ENCODE measurements around the gene STARD3.

STARD3 gene

DNA sequence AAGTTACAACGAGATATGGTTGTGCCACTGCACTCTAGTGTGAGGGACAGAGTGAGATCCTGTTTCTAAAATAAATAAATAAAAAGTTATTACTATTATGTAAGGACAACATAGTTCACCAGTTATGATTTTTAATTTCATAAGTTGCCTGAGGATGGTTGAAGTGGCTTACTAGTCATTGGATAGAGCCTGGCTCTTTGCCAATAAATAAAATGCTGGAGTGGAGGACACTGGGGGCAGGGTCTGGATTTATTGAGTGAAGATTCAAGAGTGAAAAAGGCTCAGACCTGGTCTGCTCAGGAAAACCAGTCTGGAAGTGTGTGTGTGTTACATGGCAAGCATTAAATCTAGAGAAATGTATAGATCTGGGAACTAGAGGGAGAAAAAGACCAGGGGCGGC is 2.1 kb downstream of the STARD3 start:
- DNase-seq (ENCODE audit: low spot score), result no peak

DNA sequence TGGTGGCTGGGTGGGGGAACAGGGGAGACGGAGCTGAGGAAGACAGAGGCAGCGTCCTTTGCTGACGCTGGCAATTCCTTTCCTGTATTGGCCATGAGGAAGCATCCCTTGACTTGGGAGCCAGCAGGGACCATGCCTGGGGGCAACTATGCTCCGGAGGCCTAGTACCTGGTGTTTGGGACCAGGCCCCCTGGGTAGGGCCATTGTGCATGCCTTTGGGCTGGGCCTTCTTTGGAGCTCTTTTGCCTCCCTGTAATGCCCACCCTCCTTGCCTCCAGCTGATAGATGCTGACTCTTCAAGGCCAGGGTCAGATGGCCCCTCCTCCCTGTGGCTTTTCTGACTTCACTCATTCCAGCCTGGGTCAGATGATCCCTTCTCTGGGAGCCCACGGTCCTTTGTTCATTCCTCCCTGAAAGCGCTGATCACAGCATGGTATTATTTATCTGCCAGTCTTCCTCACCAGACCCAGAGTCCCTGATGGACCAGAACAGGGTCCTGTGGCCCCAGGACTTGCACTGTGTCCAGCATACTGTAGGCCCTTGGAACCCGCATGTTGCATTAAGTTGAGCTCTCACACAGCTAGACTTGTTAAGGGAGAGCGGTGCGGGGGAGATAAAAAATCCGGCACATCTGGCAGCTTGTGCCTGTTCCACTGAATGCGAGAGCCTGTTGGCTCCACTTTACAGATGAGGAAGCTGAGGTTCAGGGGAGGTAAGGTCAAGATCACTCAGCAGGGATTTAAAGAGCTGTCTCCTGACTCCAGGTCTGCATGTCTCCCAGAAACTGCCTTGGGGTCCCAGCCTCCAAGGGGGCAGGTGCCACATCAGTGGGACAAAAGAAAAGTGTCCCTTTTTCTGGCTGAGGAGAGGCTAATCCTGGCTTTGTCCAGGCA is 2.9 kb downstream of the STARD3 start:
- no peak for DNase-seq (ENCODE audit: low spot score)

DNA sequence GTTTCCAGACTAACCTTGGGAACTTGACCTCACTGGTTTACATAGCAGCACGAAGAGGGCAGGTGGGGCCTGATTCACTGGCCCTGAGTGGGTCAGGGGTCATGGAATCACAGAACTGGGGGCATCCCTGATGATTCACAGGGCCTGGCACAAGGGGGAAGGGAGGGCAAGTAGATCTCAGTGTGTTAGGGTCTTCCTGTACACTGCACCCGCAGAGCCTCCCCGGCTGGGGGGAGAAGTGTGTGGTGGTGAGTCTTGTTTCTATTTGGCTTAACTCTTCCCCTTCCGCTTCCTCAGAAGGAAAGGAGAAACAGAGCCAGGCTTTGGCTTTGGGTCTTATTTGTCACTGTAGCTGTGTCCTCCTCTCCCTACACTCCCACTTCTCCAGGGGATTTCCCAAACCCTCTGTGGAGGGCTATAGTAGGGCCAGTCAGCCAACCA is 3.7 kb downstream of the STARD3 start:
- DNase-seq (ENCODE audit: low spot score), result no peak

DNA sequence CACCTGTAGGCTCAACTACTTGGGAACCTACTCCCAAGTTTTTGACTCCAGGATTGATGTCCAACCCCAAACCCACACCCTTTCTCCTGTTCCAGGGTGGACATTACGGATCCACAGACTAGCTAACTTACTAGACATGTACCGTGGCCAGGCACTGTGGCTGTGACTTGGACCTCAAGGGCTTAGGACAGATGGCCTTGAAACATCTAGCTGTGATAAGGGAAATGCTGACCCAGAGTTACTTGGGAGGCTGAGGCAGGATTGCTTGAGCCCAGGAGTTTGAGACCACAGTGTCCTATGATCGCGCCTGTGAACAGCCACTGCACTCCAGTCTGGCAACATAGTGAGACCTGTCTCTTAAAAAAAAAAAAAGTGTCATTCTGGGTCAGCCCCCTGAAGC is 4.2 kb downstream of the STARD3 start:
- no peak for DNase-seq (ENCODE audit: low spot score)

DNA sequence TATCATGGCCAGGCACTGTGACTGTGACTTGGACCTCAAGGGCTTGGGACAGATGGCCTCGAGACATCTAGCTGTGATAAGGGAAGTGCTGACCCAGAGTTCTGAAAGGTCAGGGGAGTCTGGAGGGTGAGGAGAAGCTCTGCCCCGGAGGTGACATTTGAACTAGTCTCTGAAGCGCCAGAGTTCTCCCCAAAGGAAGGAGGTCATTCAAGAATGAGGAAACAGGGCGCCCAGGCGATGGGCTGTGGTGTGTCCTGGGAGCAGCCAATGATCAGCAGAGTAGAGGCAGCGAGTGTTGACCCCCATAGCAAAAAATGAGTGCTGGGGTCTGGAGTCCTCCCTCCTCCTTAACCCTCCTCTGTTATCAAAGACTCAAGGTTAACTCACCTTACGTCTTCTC is 4.9 kb downstream of the STARD3 start:
- DNase-seq (ENCODE audit: low spot score), result no peak

DNA sequence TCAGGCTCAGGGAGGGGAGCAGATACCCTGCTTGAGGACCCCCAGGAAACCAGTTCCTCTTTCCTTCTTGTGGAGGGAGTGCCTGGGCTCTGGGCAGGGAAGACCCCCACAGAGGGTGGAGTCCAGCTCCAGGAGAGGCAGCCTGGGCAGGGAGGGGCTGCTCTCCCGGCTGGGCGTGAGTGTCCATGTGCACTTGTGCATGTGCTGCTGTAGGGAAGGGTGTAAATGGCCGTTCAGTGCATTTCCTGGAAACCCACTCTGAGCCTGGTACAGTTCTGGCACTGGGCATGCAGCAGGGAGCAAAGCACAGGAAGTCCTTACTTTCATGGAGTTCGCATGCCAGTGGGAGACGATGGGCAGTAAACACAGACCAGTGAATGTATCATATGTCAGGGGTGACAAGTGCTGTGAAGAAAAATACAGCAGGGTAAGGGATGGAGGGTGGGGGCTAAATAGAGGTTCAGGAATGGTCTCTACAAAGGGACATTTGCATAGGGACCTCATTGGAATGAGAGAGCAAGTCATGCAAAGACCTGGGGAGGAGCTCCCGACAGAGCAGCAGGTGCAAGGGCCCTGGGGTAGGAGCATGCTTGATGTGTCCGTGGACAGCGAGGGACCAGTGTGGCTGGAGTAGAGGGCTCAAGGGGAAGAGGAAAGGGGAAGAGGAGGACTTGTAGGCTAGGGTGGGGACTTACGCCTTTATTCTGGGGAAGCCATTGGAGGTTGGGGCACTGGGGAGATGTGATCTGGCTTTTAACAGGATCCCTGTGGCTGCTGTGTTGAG is 5.5 kb downstream of the STARD3 start:
- DNase-seq (ENCODE audit: low spot score), result no peak

DNA sequence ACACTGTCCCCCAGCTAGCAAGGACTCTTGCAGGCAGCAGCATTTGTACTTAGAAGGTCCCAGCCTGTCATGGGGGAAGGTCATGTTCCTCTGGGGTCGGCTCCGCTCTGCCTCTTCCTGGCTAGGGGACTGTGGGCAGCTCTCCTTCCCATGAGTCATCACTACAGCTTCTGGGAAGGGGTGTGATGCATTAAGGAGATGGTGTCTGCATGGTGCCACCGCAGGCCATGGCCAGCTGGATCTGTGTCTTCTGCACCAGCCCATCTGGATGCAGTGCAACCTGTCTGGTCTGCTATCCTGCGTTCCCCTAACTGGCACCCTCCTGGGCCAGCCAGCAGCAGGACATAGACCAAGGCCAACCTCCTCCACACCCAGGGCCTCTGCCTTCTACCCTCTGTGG is 6.3 kb downstream of the STARD3 start:
- no peak for DNase-seq (ENCODE audit: low spot score)

DNA sequence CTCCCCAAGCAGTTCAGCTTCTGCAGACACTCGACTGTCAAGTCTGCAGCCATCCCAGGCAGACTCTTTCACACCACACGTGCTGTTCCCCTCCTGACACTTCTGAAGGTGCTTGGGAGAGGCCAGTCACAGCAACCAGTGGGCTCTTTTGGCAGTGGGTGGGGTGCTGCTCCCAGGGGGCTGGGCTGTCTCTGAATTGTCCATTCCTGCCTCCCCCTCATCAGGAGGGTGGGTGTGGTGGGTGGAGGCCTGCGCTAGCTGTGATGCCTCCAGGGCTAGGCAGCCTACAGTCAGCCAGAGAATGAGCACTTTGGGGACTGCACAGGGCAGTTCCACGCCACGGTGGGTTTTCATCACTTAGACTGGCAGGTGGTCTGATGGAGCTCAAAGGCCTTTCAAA is 10.3 kb downstream of the STARD3 start:
- DNase-seq (ENCODE audit: low spot score), result no peak

DNA sequence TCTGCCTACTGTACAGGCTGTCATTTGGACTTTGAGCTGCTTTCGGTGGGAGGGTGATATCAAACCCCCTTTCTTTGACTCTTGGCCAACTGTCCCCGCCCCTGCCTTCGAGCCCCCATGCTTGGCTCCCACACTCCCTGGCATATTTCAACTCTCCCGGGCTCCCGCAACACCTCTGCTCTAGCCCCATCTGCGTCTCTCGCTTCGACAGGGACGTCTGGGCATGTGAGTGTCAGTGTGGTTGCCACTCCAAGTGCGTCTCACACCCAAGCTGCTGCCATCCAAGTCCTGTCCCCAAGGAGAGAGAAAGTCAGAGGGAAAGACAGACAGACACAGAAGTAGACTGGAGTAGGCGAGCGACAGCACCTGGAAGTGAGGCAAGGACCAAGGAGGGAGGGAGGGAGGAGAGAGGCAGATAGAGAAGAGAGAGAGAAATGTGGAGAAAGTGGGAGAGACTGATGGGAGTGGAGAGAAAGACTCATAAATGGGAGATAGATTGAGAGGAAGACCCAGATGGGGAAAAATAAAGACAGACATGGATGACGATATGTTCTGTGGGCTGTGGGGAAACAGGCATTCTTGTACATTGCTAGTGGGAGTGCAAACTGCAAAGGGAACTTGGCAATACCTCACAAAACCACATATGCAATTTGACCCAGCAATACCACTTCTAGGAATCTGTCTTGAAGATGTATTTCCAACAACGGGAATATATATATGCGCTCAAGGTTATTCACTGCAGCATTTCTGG is 11.8 kb downstream of the STARD3 start:
- no peak for DNase-seq (ENCODE audit: low spot score)

DNA sequence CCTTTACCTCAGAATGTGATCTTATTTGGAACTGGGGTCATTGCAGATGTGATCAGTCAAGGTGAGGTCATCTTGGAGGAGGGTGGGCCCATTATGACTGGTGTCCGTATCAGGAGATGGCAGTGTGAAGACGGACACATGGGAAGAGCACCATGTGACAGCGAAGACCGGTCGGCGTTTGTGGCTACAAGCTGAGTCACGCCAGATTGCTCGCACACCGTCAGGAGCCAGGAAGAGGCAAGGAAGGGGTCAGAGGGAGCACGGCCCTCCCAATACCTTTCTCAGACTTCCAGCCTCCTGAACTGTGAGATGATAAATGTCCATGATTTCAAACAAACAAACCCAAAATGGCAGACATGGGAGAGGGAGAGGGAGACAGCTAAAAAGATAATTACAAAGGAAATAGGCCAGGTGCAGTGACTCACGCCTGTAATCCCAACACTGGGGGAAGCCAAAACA is 13.2 kb downstream of the STARD3 start:
- no peak for DNase-seq (ENCODE audit: low spot score)

DNA sequence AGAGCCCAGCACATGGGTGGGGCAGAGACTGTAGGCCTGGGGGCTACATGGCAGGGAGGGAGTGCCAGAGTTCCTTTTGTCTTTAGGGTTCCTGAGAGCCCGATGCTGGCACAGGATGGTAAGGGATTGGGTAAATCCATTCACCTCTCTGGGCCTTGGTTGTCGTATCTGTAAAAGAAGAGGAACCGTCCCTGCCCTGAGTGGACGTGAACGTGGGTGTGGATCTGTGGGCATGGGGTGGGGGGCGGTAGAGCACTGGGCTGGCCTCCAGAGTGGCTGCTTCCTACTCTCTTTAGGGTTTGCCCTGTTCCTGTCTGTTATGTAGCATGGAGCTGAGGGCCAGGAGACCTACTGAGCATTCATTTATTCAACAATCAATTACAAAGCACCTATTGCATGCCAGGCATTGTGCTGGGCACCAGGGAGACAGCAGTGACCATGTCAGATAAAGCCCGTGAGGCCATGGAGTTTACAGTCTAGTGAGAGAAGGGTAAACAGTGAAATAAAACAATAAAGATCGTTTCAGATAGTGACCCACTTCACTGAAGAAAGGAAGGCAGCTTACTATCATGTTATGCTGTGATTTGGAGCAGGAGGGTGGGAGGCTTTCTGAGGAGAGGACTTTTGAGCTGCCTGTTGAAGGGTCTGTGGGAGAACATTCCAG is 15.1 kb downstream of the STARD3 start:
- no peak for DNase-seq (ENCODE audit: low spot score)

DNA sequence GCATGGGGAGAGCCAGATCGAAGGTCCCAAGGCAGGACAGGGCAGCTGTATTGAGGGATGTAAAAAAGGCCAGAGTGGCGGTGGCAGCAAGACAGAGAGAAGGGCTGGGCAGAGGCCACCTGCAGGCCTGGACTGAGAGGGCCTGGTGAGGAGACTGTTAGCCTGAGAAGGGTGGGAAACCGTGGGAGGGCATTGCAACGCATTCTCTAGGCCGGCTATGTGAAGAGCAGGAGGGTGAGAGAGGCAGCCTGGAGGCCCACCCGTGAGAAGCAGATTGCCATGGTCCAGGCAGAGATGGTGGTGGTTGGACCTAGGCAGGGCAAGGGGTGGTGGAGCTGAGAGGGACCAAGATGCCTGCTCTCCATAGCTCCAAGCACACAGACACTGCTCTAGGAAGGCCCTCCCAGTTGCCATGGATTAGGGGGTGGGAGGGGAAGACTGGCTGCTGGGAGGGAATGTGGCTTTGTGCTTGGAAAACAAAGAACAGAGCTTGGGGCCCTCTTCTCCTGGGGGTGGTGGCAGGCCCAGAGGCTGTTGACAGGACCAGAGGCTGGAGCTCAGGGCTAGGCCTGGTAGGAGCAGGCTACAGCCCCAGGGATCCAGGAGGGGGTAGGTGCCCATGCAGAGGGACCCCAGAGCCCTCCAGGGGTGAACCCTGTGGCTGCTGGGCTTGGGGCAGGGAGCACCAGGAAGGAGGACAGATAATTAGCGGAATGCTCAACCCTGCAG is 15.8 kb downstream of the STARD3 start:
- peak; percentile 89 for DNase-seq (ENCODE audit: low spot score)

DNA sequence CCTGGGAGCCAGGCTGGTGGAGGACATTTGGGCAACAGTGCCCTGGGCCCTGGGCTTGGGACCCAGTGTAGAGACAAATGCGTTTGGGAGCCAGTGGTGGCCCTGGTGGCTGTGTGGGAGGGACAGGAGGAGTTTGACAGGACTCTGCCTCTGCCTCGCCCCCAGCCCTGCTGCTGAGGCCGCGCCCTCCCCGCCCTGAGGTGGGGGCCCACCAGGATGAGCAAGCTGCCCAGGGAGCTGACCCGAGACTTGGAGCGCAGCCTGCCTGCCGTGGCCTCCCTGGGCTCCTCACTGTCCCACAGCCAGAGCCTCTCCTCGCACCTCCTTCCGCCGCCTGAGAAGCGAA is 16.3 kb downstream of the STARD3 start:
- no peak for DNase-seq (ENCODE audit: low spot score)

DNA sequence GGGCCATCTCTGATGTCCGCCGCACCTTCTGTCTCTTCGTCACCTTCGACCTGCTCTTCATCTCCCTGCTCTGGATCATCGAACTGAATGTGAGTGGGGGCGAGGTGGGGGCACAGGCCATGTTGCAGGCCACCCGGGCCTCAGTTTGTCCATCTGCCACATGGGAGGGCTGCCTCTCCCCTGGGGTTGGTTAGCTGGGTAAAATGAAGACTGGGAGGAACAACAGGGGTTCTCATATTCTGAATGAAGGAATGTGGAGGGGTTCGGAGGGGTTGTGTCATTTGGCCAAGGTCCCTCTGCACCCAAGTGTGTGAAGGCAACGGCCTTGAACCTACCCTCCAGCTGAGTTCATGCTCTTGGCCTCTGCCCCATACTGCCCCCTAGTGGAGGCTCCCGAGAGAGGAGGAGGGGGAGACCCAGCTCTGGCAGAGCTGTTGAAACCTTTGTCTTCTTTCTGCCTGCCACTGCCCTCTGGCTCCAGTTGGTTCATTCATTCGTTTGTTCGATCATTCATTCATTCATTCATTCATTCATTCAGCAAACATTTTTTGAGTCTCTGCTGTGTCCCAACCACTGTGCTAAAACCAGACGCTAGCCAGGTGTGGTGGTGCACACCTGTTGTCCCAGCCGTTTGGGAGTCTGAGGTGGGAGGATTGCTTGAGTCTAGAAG is 16.9 kb downstream of the STARD3 start:
- DNase-seq (ENCODE audit: low spot score), result peak; percentile 70

DNA sequence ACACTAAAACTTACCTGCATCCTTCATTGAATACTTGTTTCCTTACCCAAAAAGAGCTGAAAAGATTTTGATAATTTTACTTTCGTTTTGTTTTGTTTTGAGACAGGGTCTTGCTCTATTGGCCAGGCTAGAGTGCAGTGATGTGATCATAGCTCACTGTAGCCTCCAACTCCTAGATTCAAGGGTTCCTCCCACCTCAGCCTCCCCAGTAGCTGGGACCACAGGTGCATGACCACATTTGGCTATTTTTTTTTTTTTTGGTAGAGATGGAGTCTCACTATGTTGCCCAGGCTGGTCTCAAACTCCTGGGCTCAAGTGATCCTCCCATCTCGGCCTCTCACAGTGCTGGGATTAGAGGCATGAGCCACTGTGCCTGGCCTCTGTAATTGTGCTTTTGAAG is 18.2 kb downstream of the STARD3 start:
- DNase-seq (ENCODE audit: low spot score), result no peak

DNA sequence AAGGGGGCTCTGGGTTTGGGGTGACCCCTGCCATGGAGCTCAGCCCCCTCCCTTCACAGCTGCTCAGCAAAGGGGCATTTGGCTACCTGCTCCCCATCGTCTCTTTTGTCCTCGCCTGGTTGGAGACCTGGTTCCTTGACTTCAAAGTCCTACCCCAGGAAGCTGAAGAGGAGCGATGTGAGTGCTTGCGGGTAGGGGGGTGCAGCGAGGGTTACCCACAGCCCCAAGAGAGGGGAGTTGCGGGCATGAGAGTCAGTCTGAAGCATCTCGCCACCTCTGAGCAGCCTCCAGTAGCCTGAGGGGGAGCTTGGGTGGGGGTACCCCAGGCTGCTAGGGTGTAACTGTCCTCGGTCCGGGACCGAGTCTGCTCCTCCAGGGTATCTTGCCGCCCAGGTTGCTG is 21.4 kb downstream of the STARD3 start:
- DNase-seq (ENCODE audit: low spot score), result no peak

DNA sequence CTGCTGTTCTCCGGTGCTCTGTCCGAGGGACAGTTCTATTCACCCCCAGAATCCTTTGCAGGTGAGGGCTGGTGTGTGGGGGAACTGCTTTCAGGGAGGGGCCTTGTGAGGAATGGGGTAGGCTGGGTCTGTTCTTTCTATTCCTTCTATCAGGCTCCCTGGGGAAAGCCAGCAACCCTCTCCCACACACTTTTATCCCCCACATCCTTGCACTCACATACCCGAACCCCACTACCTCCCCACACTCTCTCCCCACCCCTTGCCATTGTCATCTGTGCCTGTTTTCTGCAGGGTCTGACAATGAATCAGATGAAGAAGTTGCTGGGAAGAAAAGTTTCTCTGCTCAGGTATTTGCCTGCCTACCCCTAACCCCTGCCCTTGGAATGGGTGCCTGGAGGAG is 21.8 kb downstream of the STARD3 start:
- no peak for DNase-seq (ENCODE audit: low spot score)

DNA sequence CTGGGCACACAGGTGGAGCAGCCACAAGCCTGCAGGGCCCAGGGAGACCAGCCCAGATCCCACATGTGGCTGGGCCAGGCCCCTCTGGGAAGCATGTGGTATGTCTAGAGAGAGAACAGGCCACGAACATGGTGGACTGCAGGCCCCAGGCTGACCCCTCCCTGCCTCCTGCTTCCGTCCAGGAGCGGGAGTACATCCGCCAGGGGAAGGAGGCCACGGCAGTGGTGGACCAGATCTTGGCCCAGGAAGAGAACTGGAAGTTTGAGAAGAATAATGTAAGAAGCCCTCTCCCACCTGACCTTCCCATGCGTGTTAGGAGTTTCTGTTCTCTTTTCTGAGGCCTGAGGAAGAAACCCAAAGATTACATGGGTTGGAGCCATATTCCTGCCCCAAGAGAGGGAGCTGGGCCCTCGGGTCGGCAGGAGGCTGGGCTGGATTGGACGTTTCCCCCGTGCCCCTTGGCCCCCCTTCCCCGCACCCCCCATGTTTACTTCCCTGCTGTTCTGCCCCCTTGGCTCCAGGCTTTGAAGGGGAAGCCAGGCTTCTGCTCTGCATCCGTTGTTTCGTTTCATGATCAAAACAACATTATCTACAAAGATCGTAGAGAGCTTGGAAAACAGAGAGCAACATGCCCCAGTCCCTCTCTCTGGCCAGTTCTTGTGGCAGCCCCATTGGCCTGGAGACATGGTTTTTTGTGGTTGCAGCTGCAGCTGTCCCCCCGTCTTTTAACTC is 22.5 kb downstream of the STARD3 start:
- no peak for DNase-seq (ENCODE audit: low spot score)

DNA sequence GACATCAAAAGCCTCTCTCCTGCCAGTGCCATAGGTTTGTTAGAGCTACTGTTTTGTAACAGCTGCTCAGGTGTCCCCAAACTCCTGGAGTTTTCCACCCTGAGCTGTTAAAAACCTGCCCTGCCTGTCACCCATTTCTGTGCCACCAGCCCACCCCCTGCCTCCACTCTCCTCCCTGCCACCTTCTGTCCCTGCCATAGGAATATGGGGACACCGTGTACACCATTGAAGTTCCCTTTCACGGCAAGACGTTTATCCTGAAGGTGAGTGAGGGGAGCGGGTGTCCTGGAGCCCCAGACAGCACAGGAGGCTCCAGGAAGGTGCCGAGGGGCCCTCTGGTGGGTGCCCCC is 23.0 kb downstream of the STARD3 start:
- DNase-seq (ENCODE audit: low spot score), result no peak

All from Ammon's horn (tissue), 1 donor.